Neural progenitor cell (in vitro differentiated cells): ENCODE data around the gene OR2B2.

Experiments
- EZH2 ChIP-seq: fragments of 200-600 bp; sonication (generic); IDR thresholded peaks from 2 replicates; pipeline ENCODE4 v1.6.1; 2017; ENCODE audit warnings: antibody characterized with exemption, mild to moderate bottlenecking, moderate library complexity
- TF ChIP-seq, protein P1 (sequence below): fragments of 200-600 bp; sonication (generic); IDR thresholded peaks from 2 replicates; pipeline ENCODE4 v1.5.1; 2017; ENCODE audit warnings: antibody characterized with exemption, mild to moderate bottlenecking

DNA sequence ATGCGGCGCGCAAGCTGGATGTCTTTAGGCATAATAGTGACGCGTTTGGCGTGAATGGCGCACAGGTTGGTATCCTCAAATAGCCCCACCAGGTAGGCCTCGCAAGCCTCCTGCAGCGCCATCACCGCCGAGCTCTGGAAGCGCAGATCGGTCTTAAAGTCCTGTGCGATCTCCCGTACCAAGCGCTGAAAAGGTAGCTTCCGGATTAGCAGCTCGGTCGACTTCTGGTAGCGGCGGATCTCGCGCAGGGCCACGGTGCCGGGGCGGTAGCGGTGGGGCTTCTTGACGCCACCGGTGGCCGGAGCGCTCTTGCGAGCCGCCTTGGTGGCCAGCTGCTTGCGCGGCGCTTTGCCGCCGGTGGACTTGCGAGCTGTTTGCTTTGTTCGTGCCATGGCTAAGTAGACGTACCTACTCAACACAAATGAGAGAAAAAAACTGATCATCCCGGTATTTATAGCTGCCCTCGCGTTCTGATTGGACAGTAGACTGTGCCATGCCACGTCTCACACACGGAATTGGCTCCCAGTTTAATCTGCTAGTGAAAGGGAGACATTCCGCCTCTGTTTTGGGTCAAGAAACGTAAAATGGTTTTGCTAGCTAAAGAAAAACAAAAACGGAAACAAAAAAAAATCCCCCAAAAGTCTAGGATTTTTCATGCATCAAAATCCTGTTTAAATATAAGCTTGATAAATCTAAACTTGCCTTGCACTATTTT is 40.1 kb downstream of the OR2B2 start:
- TF ChIP-seq, protein P1, sequence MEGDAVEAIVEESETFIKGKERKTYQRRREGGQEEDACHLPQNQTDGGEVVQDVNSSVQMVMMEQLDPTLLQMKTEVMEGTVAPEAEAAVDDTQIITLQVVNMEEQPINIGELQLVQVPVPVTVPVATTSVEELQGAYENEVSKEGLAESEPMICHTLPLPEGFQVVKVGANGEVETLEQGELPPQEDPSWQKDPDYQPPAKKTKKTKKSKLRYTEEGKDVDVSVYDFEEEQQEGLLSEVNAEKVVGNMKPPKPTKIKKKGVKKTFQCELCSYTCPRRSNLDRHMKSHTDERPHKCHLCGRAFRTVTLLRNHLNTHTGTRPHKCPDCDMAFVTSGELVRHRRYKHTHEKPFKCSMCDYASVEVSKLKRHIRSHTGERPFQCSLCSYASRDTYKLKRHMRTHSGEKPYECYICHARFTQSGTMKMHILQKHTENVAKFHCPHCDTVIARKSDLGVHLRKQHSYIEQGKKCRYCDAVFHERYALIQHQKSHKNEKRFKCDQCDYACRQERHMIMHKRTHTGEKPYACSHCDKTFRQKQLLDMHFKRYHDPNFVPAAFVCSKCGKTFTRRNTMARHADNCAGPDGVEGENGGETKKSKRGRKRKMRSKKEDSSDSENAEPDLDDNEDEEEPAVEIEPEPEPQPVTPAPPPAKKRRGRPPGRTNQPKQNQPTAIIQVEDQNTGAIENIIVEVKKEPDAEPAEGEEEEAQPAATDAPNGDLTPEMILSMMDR: peak; percentile 40
- no peak for TF ChIP-seq EZH2
